ENCODE data around the gene IRX6.

Gene IRX6

DNA sequence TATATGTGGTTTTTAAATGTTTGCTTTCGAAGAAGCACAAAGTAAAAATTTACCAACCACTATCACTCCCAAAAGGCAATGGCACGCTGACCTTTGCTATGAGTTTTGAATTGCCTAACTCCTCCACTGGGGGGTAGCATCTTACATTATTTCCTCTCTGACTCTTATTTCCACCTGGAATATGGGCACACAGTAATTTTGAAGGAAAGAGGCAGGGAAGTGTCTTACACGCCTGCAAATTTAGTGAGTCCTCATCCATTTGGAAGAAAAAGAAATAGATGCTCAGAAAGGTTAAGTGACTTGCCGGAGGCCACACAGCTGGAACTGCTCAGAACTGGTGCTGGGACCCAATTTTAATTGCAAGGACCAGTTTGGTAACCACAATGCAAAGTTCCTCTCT is 29.9 kb upstream of the IRX6 start:
- TF ChIP-seq ZFX (IDR thresholded peaks at IDR 0.05), result no peak
- TF ChIP-seq, protein P1, sequence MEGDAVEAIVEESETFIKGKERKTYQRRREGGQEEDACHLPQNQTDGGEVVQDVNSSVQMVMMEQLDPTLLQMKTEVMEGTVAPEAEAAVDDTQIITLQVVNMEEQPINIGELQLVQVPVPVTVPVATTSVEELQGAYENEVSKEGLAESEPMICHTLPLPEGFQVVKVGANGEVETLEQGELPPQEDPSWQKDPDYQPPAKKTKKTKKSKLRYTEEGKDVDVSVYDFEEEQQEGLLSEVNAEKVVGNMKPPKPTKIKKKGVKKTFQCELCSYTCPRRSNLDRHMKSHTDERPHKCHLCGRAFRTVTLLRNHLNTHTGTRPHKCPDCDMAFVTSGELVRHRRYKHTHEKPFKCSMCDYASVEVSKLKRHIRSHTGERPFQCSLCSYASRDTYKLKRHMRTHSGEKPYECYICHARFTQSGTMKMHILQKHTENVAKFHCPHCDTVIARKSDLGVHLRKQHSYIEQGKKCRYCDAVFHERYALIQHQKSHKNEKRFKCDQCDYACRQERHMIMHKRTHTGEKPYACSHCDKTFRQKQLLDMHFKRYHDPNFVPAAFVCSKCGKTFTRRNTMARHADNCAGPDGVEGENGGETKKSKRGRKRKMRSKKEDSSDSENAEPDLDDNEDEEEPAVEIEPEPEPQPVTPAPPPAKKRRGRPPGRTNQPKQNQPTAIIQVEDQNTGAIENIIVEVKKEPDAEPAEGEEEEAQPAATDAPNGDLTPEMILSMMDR (conservative IDR thresholded peaks at IDR 0.05), result peak; percentile 63
- no peak overlapping the region for H3K27ac ChIP-seq

DNA sequence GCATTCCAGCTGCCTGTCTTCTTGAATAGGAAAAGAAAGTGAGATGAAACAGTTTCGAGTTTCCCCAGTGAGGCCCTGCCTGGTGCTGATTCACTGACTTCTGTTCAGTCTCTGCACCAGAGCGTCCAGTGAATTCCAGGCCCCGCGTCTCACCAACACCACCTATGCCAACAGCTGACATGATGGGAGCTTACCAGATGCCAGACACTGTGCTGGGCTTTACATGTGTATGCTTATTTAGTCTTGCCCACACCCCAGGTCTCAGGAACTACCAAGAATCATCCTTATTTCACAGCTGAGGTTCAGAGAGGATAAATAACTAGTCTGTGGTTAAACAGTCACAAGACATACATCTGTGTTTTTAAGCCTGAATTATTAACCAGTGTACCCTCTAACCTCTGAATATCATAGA is 29.1 kb upstream of the IRX6 start:
- TF ChIP-seq ZFX (IDR thresholded peaks at IDR 0.05), result no peak
- no peak overlapping the region for H3K27ac ChIP-seq

DNA sequence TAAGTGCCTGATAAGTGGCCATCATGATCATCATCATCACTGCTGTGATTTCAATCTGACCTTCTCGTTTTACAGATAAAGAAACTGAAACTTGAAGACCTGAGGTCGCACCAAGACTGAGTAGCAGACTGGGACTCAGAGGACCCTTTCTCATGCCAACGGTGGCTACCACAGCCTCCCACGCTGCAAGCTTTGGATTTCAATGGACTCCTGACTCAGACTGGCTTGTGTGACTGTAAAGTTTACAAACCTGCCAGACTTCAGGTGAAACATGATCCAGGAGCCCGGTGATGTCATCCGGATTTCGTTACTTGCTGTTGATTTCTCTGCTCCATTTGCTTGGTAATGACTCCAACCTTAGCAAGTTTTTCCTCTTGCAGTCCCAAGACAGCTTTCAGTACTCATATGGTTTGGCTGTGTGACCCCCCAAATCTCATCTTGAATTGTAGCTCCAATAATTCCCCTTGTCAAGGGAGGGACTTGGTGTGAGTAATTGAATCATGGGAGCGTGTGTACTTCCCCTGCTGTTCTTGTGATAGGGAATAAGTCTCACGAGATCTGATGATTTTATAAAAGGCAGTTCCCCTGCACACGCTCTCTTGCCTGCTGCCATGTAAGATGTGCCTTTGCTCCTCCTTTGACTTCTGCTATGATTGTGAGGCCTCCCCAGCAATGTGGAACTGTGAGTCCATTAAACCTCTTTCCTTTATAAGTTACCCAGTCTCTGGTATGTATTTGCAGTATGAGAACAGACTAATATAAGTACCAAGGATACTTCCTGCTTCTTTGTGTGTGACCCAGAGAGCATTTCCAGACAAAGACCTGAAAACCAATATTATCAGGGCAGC is 26.7 kb upstream of the IRX6 start:
- H3K27ac ChIP-seq, result peak overlapping the region; percentile 30; the same call in 1 of the 2 replicates
- TF ChIP-seq ZFX (IDR thresholded peaks at IDR 0.05), result no peak
- TF ChIP-seq, protein P1 (conservative IDR thresholded peaks at IDR 0.05), result no peak

DNA sequence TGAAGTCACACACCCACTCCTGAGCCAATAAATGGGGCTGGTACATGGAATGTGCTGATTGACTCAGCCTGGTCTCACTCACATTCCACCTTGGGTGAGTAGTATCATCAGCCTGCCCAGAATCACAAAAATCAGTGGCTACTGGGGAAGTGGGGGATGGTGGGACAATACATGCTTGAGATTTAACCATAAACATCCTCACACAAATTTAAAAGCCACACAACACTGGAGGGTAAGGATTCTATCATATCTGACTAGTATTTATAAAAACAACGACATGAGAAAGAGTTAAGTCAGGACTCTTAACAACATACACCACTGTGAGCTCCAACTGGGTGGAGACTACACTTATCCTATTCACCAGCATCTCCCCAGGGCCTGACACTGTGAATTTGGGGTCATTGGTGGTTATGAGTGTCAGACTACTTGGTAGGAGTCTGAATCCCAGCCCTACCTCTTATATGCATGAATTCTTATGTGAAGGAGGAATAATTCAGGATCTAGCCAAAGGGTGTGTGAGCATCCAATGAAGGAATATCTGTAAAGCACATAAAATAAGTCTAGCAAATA is 26.0 kb upstream of the IRX6 start:
- peak overlapping the region; percentile 30; the same call in 1 of the 2 replicates for H3K27ac ChIP-seq
- TF ChIP-seq, protein P1 (conservative IDR thresholded peaks at IDR 0.05), result no peak
- no peak for TF ChIP-seq ZFX (IDR thresholded peaks at IDR 0.05)

DNA sequence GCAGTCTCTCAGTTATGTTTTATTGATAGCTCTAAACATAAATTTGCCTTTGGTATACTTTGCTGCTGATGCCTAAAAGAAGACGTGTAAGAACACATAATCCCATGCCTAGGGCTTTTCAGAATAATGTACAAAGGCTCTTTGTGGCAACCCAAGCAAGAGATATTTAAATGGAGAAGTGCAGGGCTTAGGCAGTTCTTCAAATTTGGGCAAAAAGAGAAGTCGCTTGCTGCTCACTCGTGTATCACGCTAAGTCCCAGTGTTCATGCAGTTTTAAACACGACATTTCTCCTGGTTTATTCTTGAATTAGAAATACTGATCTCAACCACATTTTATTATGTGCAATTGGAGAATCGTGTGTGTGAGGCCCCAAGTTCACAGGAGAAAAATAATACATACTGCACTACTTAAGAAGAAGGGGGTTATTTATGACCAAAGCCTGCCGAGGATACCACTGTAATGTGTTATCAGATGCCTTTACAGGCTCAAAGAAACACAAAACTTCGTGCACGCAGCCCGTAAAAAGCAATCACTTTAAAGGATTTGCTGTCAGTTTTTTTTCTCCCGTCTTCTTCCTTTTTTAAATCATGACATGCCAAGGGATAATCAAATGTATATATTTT is 22.5 kb upstream of the IRX6 start:
- H3K27ac ChIP-seq, result no peak overlapping the region
- no peak for TF ChIP-seq ZFX (IDR thresholded peaks at IDR 0.05)
- TF ChIP-seq, protein P1 (conservative IDR thresholded peaks at IDR 0.05), result no peak

DNA sequence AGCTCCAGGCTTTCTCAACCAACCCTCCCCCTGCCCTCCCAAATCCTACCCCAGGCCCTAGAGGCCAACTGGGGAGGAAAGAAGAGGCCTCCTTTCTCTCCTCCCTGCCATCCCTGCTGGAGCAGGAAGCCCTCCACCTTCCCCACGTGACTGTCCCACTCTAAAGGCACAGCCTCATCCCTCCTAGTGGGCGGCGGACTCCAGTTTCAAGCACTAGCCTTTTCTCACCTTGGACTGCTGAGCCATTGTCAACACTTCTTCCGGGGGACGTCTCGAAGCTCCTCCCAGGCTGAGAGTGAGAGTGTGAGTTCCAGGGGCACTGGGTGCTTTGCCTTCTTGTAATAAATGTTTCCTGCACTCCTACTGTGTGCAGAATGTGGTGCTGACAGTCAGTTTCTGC is 21.4 kb upstream of the IRX6 start:
- TF ChIP-seq ZFX (IDR thresholded peaks at IDR 0.05), result no peak
- TF ChIP-seq, protein P1 (conservative IDR thresholded peaks at IDR 0.05), result no peak
- H3K27ac ChIP-seq, result no peak overlapping the region

DNA sequence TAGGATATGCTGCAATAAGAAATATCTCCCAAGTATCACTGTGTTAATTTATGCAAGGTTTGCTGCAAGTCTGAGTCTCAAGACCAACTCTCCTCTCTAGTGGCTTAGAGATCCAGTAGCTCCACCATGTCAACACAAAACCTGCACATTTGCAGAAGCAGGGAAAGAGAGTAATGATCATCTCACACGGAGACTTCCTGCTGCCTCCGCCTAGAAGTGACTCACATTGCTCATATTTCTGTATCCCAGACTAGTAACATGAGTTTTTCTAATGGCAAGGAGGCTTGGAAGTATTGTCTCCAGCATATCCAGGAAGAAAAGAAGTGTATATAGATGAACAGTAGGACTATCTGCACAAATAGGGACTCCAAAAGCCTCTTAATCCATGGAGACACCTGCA is 15.0 kb upstream of the IRX6 start:
- no peak for TF ChIP-seq ZFX (IDR thresholded peaks at IDR 0.05)
- TF ChIP-seq, protein P1 (conservative IDR thresholded peaks at IDR 0.05), result no peak

More for the DNA sequence above, 15.0 kb upstream of the IRX6 start:
- no peak overlapping the region for H3K27ac ChIP-seq

Measured in C4-2B (cell line).